Activated CD4-positive, alpha-beta T cell treated with anti-CD3 and anti-CD28 coated beads for 36 hours (primary cell): ENCODE results near the gene CXorf58. TPM values are rescaled to one million over a fixed set of nuclear protein-coding genes. Genes with fewer than 3 reads are reported as not detected.
A peak's percentile ranks its signal among the peaks of the same experiment; 100 is the strongest.
"Not testable (repeated sequence)": the region's sequence is repeated elsewhere in the genome, so short reads cannot be mapped to it uniquely, and the experiment has no call there.

Experiments used
- ATAC-seq: fragments of 200-7000 bp; cut with Tn5 transposase; one replicate; pipeline ENCODE4 v1.10.0; 2021; ENCODE audit warnings: mild to moderate bottlenecking, moderate library complexity
- CTCF ChIA-PET: fragments of 350-600 bp; sonication (Branson Sonifier 250); formaldehyde crosslinking; loops from one replicate; lab custom pipeline; 2021; ENCODE audit warnings: antibody characterized with exemption; lab: Charles Lee
- POLR2A ChIA-PET: fragments of 350-600 bp; sonication (Branson Sonifier 250); formaldehyde crosslinking; loops from one replicate; lab custom pipeline; 2021; ENCODE audit warnings: antibody characterized with exemption, inconsistent platforms; lab: Charles Lee
- DNase-seq: peaks from one replicate; pipeline ENCODE4 v3.0.0-alpha.2; 2020
- H3K27ac Mint-ChIP-seq: one replicate; pipeline ENCODE4 v1.8.0; 2021; ENCODE audit warnings: mixed read lengths
- H3K27me3 Mint-ChIP-seq: one replicate; pipeline ENCODE4 v1.8.0; 2021; ENCODE audit warnings: mixed read lengths
- H3K36me3 Mint-ChIP-seq: one replicate; pipeline ENCODE4 v1.8.0; 2021; ENCODE audit warnings: low read depth, mixed read lengths
- H3K4me1 Mint-ChIP-seq: one replicate; pipeline ENCODE4 v1.8.0; 2021; ENCODE audit warnings: mixed read lengths
- H3K4me3 Mint-ChIP-seq: one replicate; pipeline ENCODE4 v1.8.0; 2021; ENCODE audit warnings: mild to moderate bottlenecking, moderate library complexity, mixed read lengths
- H3K9me3 Mint-ChIP-seq: one replicate; pipeline ENCODE4 v1.8.0; 2021; ENCODE audit warnings: low read depth, mixed read lengths
- intact Hi-C, 2 experiments: fragments of 100-400 bp; cut with DNase I in 1 of 2; cut with micrococcal nuclease in 1 of 2; formaldehyde crosslinking; loops; one replicate each; pipeline versions ENCODE4 v1.14.2 to v1.15.1; 2022 to 2024; cut with DNase I, micrococcal nuclease
- total RNA-seq, 2 experiments: library from RNA; stranded (reverse); gene quantifications; one replicate each; pipeline ENCODE4 v1.2.3, GENCODE V29; 2021

The CXorf58 gene
- total RNA-seq, 2 experiments from 2014 or later, result 0.14 TPM; not detected in 1

GRCh38 chrX:23954396-23954795 is 46.6 kb downstream of the CXorf58 start:
- peak overlapping the region; percentile 37 for H3K27ac Mint-ChIP-seq

GRCh38 chrX:23959781-23960180 is 52.0 kb downstream of the CXorf58 start:
- Mint-ChIP-seq H3K36me3 (no peaks in the 10 kb centered on the region), H3K27me3 (no peaks in the 10 kb centered on the region), H3K27ac (peak overlapping the region; percentile 79), H3K4me3 (no peak overlapping the region), H3K9me3 (no peaks in the 10 kb centered on the region), H3K4me1 (peaks cover 13% of the 10 kb centered on the region)
- intact Hi-C loops, result loop anchor here in 1 of 2 experiments (5.0 kb wide), 1 partner anchor 53 kb away; no protein-coding TSS in a partner anchor
- CTCF ChIA-PET, result no interaction called here
- DNase-seq (peak; percentile 36), ATAC-seq (peak; percentile 98)
- POLR2A ChIA-PET, result no interaction called here

More at GRCh38 chrX:23954396-23954795, 46.6 kb downstream of the CXorf58 start:
- POLR2A ChIA-PET, result interaction anchor here (0.6 kb wide), 1 partner anchor 53 kb away, joined by 4 read pairs; no protein-coding TSS in a partner anchor
- intact Hi-C loops, result no loop called here
- ATAC-seq (no peak), DNase-seq (no peak)
- CTCF ChIA-PET, result interaction anchor here (0.6 to 1.5 kb wide), 2 partner anchors 38 to 1980 kb away, joined by 3 read pairs; no protein-coding TSS in a partner anchor
- Mint-ChIP-seq H3K36me3 (no peaks in the 10 kb centered on the region), H3K9me3 (no peaks in the 10 kb centered on the region), H3K27me3 (no peaks in the 10 kb centered on the region), H3K4me3 (no peak overlapping the region), H3K4me1 (peaks cover 21% of the 10 kb centered on the region)

GRCh38 chrX:23964191-23964590 is 56.4 kb downstream of the CXorf58 start:
- no peak overlapping the region for H3K27ac Mint-ChIP-seq
- H3K4me1 Mint-ChIP-seq, result peaks cover 9% of the 10 kb centered on the region
- no peak for ATAC-seq
- no peak for DNase-seq
- CTCF ChIA-PET, result no interaction called here
- no peaks in the 10 kb centered on the region for H3K36me3 Mint-ChIP-seq
- H3K27me3 Mint-ChIP-seq, result no peaks in the 10 kb centered on the region
- H3K4me3 Mint-ChIP-seq, result no peak overlapping the region
- POLR2A ChIA-PET, result no interaction called here
- intact Hi-C loops, result no loop called here
- no peaks in the 10 kb centered on the region for H3K9me3 Mint-ChIP-seq

- H3K27ac Mint-ChIP-seq, H3K4me3 Mint-ChIP-seq, H3K9me3 Mint-ChIP-seq, intact Hi-C loops, DNase-seq, CTCF ChIA-PET, POLR2A ChIA-PET, ATAC-seq, H3K36me3 Mint-ChIP-seq, H3K27me3 Mint-ChIP-seq, H3K4me1 Mint-ChIP-seq: not testable (repeated sequence)
Observed at GRCh38 chrX:23965630-23966029, 57.8 kb downstream of the CXorf58 start.

GRCh38 chrX:23978491-23978890 is 70.7 kb downstream of the CXorf58 start:
- peaks cover 13% of the 10 kb centered on the region for H3K36me3 Mint-ChIP-seq
- no peak for DNase-seq
- H3K9me3 Mint-ChIP-seq, result no peaks in the 10 kb centered on the region
- ChIA-PET CTCF (no interaction called here), POLR2A (no interaction called here)
- H3K27ac Mint-ChIP-seq, result no peak overlapping the region
- ATAC-seq, result no peak
- H3K27me3 Mint-ChIP-seq, result no peaks in the 10 kb centered on the region
- H3K4me1 Mint-ChIP-seq, result no peaks in the 10 kb centered on the region
- intact Hi-C loops, result no loop called here
- no peak overlapping the region for H3K4me3 Mint-ChIP-seq

GRCh38 chrX:23980011-23980441 is 72.2 kb downstream of the CXorf58 start:
- Mint-ChIP-seq H3K27me3 (no peaks in the 10 kb centered on the region), H3K27ac (no peak overlapping the region), H3K36me3 (peaks cover 13% of the 10 kb centered on the region), H3K4me1 (peaks cover 2% of the 10 kb centered on the region), H3K4me3 (no peak overlapping the region), H3K9me3 (no peaks in the 10 kb centered on the region)
- CTCF ChIA-PET, result interaction anchor here (0.5 kb wide), 1 partner anchor 69 kb away, joined by 3 read pairs; no protein-coding TSS in a partner anchor
- no peak for ATAC-seq
- POLR2A ChIA-PET, result no interaction called here
- intact Hi-C loops, result no loop called here
- DNase-seq, result no peak

GRCh38 chrX:23981222-23981621 is 73.4 kb downstream of the CXorf58 start:
- Mint-ChIP-seq H3K27ac (no peak overlapping the region), H3K4me3 (no peak overlapping the region), H3K9me3 (no peaks in the 10 kb centered on the region), H3K27me3 (no peaks in the 10 kb centered on the region), H3K36me3 (peaks cover 15% of the 10 kb centered on the region), H3K4me1 (peaks cover 4% of the 10 kb centered on the region)
- POLR2A ChIA-PET, result no interaction called here
- ATAC-seq (no peak), DNase-seq (no peak)
- CTCF ChIA-PET, result interaction anchor here (0.6 to 0.9 kb wide), 2 partner anchors 38 to 74 kb away, joined by 3 read pairs; partner anchors contain the start of genes APOO and CXorf58
- intact Hi-C loops, result no loop called here

- no peaks in the 10 kb centered on the region for H3K9me3 Mint-ChIP-seq
- DNase-seq, result no peak
- no peak for ATAC-seq
- ChIA-PET POLR2A (no interaction called here), CTCF (interaction anchor here (0.9 kb wide), 1 partner anchor 74 kb away, joined by 3 read pairs; the partner anchor contains the start of genes APOO and CXorf58)
- intact Hi-C loops, result no loop called here
- H3K36me3 Mint-ChIP-seq, result peaks cover 15% of the 10 kb centered on the region
- no peak overlapping the region for H3K4me3 Mint-ChIP-seq
- no peaks in the 10 kb centered on the region for H3K27me3 Mint-ChIP-seq
- H3K4me1 Mint-ChIP-seq, result peaks cover 4% of the 10 kb centered on the region
- H3K27ac Mint-ChIP-seq, result no peak overlapping the region
Observed at GRCh38 chrX:23981711-23982110, 73.9 kb downstream of the CXorf58 start.

GRCh38 chrX:23982891-23983290 is 75.1 kb downstream of the CXorf58 start:
- Mint-ChIP-seq H3K4me1 (peaks cover 4% of the 10 kb centered on the region), H3K27me3 (no peaks in the 10 kb centered on the region), H3K4me3 (no peak overlapping the region)

More at GRCh38 chrX:23982891-23983290, 75.1 kb downstream of the CXorf58 start:
- H3K27ac Mint-ChIP-seq, result no peak overlapping the region
- no peak for DNase-seq
- ATAC-seq, result no peak
- H3K36me3 Mint-ChIP-seq, result peaks cover 16% of the 10 kb centered on the region
- ChIA-PET CTCF (no interaction called here), POLR2A (no interaction called here)
- H3K9me3 Mint-ChIP-seq, result no peaks in the 10 kb centered on the region
- intact Hi-C loops, result no loop called here

Other genes with a start within 250 kb of the CXorf58 start
- gene PRDX4, start 240.5 kb upstream of the CXorf58 start, total RNA-seq, result 10 to 100 TPM; 48.8 to 51.5 TPM
- 10 to 100 TPM; 31.7 to 39.9 TPM for gene ACOT9, start 164.7 kb upstream of the CXorf58 start, total RNA-seq
- 100 to 1,000 TPM; 148 to 166 TPM for gene SAT1, start 124.8 kb upstream of the CXorf58 start, total RNA-seq
- gene APOO, start 68 bp upstream of the CXorf58 start, total RNA-seq, result 10 to 100 TPM; 30.2 to 37.2 TPM
- gene KLHL15, start 119.2 kb downstream of the CXorf58 start, total RNA-seq, result 10 to 100 TPM in 1 of 2 experiments, 1 to 10 TPM in 1; 9.3 to 11.8 TPM
- 100 to 1,000 TPM; 316 to 336 TPM for gene EIF2S3, start 146.9 kb downstream of the CXorf58 start, total RNA-seq
- gene ZFX, start 241.7 kb downstream of the CXorf58 start, total RNA-seq, result 10 to 100 TPM; 34.0 to 37.9 TPM